RWPE1 (cell line): ENCODE data around the gene SNX20.

Experiments used
- CTCF ChIA-PET: fragments of 350-600 bp; sonication (Branson Sonifier 250); formaldehyde crosslinking; extraction: SDS; loops from one replicate; lab custom pipeline; 2021; lab: Yijun Ruan, JAX
- POLR2A ChIA-PET: fragments of 400-600 bp; formaldehyde crosslinking; extraction: SDS; loops from one replicate; lab custom pipeline; 2020; ENCODE audit warnings: antibody characterized with exemption; ENCODE audit not compliant: low non-redundant PET; lab: Yijun Ruan, JAX
- DNase-seq: peaks from one replicate; pipeline ENCODE4 v3.0.0; 2012; ENCODE audit warnings: low spot score
- H3K27ac ChIP-seq: fragments of 450-650 bp; 2 replicates; pipeline ENCODE4 v1.5.1; 2017
- CTCF ChIP-seq: fragments of 450-650 bp; conservative IDR thresholded peaks from 2 replicates; pipeline ENCODE4 v1.5.1; 2017; ENCODE audit warnings: low read depth, mild to moderate bottlenecking

SNX20 gene, protein sequence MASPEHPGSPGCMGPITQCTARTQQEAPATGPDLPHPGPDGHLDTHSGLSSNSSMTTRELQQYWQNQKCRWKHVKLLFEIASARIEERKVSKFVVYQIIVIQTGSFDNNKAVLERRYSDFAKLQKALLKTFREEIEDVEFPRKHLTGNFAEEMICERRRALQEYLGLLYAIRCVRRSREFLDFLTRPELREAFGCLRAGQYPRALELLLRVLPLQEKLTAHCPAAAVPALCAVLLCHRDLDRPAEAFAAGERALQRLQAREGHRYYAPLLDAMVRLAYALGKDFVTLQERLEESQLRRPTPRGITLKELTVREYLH

GRCh38 chr16:50681021-50681885, at the start of gene SNX20:
Gene SNX20, minus strand, starts transcription at chr16:50681312. Its CDS starts 3,786 bp downstream, at chr16:50677526.
- DNase-seq, result no peak
- H3K27ac ChIP-seq, result no peak within 1 kb of the TSS
- TF ChIP-seq CTCF, result no peak
- POLR2A ChIA-PET, result no interaction called here
- CTCF ChIA-PET, result no interaction called here

- H3K27ac ChIP-seq, result no peak overlapping the region
- ChIA-PET CTCF (interaction anchor here (0.6 kb wide), 2 partner anchors 33 to 306 kb away, joined by 3 to 4 read pairs; no protein-coding TSS in a partner anchor), POLR2A (no interaction called here)
- no peak for DNase-seq
- no peak for TF ChIP-seq CTCF
These were observed 43.2 kb upstream of the SNX20 start for GRCh38 chr16:50724306-50724705.

DNA sequence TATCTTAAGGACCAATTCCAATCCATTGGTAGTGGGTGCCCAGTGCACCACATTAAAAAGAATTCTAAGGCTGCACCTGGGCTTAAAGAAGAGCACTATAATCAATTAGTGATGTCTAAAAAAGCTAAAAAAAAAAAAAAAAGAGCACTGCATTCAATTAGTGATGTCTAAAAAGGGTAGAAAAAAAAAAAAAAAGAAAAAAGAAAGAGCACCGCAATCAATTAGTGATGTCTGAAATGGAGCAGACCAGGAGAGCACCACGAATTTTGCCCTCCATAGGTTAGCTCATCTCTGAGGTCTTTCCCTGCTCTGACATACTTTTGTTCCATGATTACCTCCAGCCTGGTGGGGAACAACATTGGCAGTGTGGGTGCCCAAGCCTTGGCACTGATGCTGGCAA, 41.8 kb upstream of the SNX20 start:
- no peak for TF ChIP-seq CTCF
- H3K27ac ChIP-seq, result no peak overlapping the region
- CTCF ChIA-PET, result no interaction called here
- no peak for DNase-seq
- POLR2A ChIA-PET, result no interaction called here

- ChIA-PET POLR2A (no interaction called here), CTCF (no interaction called here)
- no peak overlapping the region for H3K27ac ChIP-seq
- no peak for DNase-seq
- TF ChIP-seq CTCF, result no peak
These were observed 41.3 kb upstream of the SNX20 start for GRCh38 chr16:50722405-50722737.

DNA sequence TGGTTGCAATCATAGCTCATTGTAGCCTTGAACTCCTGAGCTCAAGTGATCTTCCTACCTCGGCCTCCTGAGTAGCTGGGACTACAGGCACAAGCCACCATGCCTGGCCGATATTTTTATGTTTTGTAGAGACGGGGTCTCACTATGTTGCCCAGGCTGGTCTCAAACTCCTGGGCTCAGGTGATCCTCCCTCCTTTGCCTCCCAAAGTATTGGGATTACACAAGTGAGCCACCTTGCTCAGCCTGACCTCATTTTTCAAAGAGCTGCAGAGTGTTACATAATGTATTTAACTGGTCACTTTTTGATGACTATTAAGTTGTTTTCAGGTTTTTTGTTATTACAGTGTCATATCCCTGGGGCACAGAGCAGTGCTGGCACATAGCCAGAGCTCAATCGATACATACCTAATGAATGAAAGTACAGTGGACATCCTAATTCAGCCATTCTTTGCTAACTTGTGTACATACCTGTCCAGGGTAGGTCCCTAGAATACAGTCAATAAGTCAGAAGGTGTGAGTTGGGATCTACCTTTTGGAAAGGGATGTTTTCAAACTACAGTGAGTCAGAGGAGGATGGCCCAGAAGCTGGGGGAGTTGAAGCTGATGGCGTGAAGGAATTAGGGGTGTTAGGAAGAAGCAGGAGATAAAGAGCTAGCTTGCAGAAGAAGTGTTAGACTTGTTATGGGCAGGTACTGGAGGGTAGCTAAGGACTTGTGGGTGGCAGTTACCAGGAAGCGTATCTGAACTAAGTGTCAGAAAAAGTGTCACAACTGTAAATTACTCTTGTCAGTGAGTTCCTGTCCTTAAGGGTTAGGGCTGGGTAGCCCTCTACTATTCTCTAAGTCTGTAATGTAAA, 40.7 kb upstream of the SNX20 start:
- POLR2A ChIA-PET, result no interaction called here
- no peak overlapping the region for H3K27ac ChIP-seq
- CTCF ChIA-PET, result no interaction called here
- DNase-seq, result peak; percentile 31
- no peak for TF ChIP-seq CTCF
